Brain microvascular endothelial cell (primary cell): ENCODE results near the gene MRGPRX3.

Experiments
- DNase-seq: peaks from one replicate; pipeline ENCODE4 v3.0.0-alpha.2; 2020
- H3K27ac ChIP-seq: fragments of 250-450 bp; sonication (Bioruptor Pico); 2 replicates; pipeline ENCODE4 v1.5.1; 2020; ENCODE audit warnings: mild to moderate bottlenecking, moderate library complexity
- H3K27me3 ChIP-seq: fragments of 250-450 bp; sonication (Bioruptor Pico); replicated peaks from 2 replicates; pipeline ENCODE4 v1.5.1; 2020; ENCODE audit warnings: mild to moderate bottlenecking
- H3K36me3 ChIP-seq: fragments of 250-450 bp; sonication (Bioruptor Pico); replicated peaks from 2 replicates; pipeline ENCODE4 v1.5.1; 2020; ENCODE audit warnings: mild to moderate bottlenecking
- H3K4me3 ChIP-seq: 2 replicates; pipeline ENCODE4 v1.5.1; 2011; ENCODE audit warnings: low read depth, mild to moderate bottlenecking, control low read depth, low read length, moderate library complexity
- CTCF ChIP-seq: IDR thresholded peaks from 2 replicates; pipeline ENCODE4 v1.5.1; 2011; ENCODE audit warnings: low read depth, mild to moderate bottlenecking, moderate library complexity, low read length, control low read depth, inconsistent platforms; ENCODE audit errors: missing control alignments
- in situ Hi-C: cut with HindIII; loops from 2 replicates; pipeline ENCODE4 v1.10.0; 2017; ENCODE audit warnings: low sequenced_read_pairs, low pct_ligation_motif_present

Gene MRGPRX3

DNA sequence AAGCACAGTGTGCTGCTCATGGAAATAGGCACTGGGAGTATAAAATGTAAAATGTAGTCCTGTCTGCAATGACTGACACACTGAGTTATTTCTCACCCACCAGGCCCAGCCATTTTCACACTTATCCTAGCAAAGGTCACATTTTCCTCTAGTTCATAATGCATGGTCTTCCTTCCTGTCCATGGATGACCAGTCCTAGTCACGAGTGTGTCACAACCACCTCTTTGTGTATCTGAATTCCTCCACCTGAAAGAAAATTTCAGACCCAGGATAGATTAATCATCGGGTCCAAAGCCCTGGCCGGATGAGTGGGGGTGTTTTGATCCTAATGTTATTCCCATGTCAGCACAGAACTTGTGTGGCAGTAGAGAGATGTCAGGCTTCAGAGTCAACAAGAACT is 40.3 kb downstream of the MRGPRX3 start, which contains the start of gene MRGPRX4:
TSS of gene MRGPRX4 (plus strand) at position 172 of the 400 bp plus-strand sequence. CDS start 420 bp downstream, outside the sequence.
- Histone ChIP-seq H3K27me3 (no peaks in the 10 kb centered on the region), H3K27ac (no peak within 1 kb of the TSS), H3K4me3 (no peak within 1 kb of the TSS), H3K36me3 (no peaks in the 10 kb centered on the region)
- TF ChIP-seq CTCF = no peak
- in situ Hi-C loops = no loop called here
- no peak for DNase-seq

DNA sequence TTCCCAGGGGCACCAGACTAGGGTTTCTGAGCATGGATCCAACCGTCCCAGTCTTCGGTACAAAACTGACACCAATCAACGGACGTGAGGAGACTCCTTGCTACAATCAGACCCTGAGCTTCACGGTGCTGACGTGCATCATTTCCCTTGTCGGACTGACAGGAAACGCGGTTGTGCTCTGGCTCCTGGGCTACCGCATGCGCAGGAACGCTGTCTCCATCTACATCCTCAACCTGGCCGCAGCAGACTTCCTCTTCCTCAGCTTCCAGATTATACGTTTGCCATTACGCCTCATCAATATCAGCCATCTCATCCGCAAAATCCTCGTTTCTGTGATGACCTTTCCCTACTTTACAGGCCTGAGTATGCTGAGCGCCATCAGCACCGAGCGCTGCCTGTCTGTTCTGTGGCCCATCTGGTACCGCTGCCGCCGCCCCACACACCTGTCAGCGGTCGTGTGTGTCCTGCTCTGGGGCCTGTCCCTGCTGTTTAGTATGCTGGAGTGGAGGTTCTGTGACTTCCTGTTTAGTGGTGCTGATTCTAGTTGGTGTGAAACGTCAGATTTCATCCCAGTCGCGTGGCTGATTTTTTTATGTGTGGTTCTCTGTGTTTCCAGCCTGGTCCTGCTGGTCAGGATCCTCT is 41.0 kb downstream of the MRGPRX3 start:
- no peak overlapping the region for H3K27ac ChIP-seq
- in situ Hi-C loops = no loop called here

More for the DNA sequence above, 41.0 kb downstream of the MRGPRX3 start:
- Histone ChIP-seq H3K36me3 (no peaks in the 10 kb centered on the region), H3K4me3 (no peak overlapping the region), H3K27me3 (no peaks in the 10 kb centered on the region)
- DNase-seq = no peak
- TF ChIP-seq CTCF = no peak
